Cerebellar cortex (tissue), 1 donor: Measurements from ENCODE around the gene CARD19.
"Not testable (repeated sequence)": the region's sequence is repeated elsewhere in the genome, so short reads cannot be mapped to it uniquely, and the experiment has no call there.

Source experiments
- DNase-seq: peaks from one replicate; pipeline ENCODE4 v3.0.0-alpha.2; 2015; ENCODE audit warnings: low spot score

The CARD19 gene

DNA sequence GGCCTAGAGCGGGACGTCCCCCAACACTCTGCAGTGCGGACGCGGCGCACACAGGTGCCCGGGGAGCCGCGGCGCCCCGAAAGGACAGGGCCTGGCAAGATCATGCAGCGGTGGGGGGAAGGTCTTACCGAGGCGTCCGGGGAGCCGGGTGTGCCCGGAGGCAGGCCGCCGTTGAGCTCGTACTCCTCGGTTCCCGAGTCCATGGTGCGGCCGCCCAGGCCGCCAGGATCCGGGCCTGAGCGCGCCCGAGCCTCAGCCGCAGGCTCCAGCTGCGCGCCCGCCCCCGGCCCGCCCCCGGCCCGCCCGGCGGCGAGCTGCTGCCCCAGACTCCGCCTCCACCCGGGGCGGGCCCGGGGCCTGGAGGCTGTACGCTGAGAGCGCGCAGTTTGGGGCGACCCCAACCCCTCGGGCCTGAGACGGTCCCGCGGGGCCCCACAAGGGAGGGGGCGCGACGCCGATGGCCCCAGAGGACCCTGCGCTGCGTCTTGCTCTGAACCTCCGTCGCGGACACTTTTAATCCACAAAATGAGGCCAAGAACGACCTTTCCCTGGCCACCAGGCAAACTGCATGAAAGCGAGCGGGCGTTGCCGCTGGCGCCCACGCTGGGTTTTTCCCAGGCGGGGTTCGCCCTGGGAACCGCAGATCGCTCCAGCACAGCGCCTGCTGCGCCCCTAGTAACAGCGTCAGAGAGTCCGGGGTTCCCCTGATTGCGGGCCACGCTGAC is 38.2 kb downstream of the CARD19 start, which contains the start of gene NINJ1:
TSS of gene NINJ1 (minus strand) at position 237 of the 725 bp plus-strand sequence. CDS start at position 203, 34 bp downstream.
- DNase-seq: no peak

DNA sequence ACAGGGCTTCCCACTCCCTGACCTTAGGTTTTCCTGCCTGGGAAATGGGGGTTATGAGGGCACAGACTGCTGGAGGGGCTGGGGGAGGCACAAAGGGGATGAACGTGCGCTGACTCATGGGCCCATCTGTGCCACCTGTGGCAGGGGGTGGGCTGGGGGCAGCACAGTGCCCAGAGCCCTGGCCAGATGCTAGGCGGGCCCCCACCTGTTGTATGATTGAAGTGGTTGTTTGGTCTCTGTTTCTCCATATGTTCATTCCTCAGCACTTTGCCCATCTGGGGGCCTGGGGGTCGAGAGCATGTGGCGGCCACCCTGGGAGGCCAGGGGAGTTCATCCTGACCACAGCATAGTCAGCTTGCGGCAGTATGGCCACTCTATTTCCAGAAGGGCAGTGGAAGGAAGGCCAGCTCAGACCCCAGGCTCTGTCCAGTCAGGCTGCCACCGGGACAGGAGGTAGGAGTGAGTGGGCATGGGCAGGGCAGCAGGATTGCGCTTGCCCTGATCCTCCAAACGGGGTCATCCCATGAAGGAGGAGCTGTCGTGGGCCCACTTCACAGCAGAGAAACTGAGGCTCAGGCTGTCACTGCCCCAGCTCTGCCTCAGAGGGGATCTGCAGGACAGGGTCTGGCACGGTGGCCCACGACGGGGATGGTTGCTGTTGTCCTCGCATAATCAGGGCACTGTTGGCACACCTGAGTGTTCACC is 38.9 kb downstream of the CARD19 start:
- no peak for DNase-seq

GRCh38 chr9:93136011-93136440 is 40.0 kb downstream of the CARD19 start:
- peak; percentile 85 for DNase-seq

DNA sequence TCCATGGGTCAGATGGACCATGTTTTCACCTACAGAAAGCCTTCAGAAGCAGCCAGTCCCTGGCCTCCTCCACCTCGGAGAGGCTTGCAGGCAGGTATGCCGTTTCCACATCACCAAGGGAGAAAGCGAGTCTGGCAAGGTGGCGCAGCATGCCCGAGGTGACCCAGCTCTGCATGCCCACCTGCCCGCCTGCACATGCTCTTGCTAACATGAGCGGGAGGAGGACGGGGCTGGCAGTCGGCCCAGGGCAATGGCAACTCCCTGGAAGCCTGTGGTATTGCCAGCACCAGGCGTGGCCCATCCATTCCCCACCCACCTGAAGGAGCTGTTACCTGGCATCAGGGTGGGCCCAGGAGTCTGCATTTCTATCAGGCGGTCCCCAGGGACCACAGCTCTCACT is 41.3 kb downstream of the CARD19 start:
- no peak for DNase-seq

GRCh38 chr9:93138171-93138764 is 42.3 kb downstream of the CARD19 start:
- DNase-seq: no peak

DNA sequence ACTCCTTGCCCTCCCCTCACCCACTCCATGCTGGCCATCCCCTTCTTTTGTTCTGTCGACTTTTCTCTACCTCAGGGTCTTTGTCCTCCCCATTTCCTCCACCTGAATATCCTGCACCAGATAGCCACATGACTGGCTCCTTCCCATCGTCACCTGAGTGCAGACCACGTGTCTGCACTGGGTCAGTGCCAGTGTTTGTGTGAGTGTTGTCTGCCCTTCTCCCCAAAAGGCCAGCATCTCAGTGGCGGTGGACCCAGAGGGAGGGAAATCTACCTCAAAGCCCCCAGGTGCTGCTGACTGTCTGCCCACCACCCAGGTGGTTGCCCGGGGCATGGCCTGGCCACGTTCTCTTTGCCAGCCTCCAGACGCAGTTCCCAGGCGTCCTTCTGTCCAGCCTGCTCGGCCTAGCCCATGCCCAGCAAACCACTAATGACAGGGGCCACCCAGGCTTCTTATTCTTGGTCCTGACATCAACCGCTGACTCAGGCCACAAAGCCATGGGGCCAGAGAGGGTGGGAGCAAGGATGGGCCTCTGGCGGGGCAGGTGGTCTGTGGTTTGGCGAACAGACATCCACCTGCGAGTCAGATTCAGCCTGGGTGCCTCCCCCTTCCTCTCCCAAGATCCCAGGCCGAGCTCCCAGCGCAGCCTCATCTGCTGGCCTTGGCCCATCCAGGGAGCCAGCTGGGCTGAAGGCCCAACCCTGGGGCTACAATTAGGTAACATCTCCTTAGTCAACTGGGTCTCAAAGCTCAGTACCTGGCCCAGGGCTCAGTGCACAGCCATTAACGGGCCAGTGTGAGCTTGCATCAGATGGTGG is 43.6 kb downstream of the CARD19 start:
- DNase-seq: no peak

- DNase-seq: no peak
Observed at GRCh38 chr9:93141771-93142483, 45.9 kb downstream of the CARD19 start.

GRCh38 chr9:93143830-93144530 is 48.0 kb downstream of the CARD19 start:
- peak; percentile 74 for DNase-seq

DNA sequence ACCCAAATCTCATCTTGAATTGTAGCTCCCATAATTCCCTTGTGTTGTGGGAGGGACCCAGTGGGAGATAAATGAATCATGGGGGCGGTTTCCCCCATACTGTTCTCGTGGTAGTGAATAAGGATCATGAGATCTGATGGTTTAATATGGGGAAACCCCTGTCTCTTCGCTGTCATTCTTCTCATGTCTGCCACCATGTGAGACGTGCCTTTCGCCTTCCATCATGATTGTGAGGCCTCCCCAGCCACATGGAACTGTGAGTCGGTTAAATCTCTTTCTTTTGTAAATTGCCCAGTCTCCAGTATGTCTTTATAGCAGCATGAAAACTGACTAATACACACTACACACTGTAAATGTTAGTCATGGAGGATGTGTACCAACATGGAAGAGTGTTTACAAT is 50.7 kb downstream of the CARD19 start:
- not testable (repeated sequence) for DNase-seq

DNA sequence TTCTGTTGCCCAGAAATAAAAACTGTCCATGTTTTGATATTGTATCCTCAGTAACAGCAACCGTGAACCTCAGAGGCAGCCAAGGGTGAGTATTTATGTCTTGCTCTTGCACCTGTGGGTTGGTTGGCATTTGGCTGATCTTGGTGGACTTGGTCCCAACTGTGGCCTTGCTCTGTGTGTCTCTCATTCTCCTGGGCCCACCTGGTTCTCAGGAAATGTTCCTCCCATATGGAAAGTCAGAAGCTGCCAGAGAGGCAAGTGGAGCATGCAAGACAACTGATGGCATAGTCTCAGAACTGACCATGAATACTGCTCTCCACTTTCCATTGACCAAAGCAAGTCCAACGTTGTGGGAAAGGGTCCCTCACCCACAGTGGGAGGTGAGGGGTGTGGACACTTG is 51.6 kb downstream of the CARD19 start:
- peak; percentile 60 for DNase-seq

GRCh38 chr9:93148721-93149120 is 52.7 kb downstream of the CARD19 start:
- no peak for DNase-seq

GRCh38 chr9:93149361-93149760 is 53.3 kb downstream of the CARD19 start:
- no peak for DNase-seq

GRCh38 chr9:93151097-93151784 is 55.2 kb downstream of the CARD19 start:
- DNase-seq: no peak

GRCh38 chr9:93154293-93154903 is 58.4 kb downstream of the CARD19 start:
- peak; percentile 54 for DNase-seq

- DNase-seq: peak; percentile 97
Observed at GRCh38 chr9:93155716-93156474, 59.9 kb downstream of the CARD19 start.

- DNase-seq: no peak
Observed at GRCh38 chr9:93156475-93157008, 60.5 kb downstream of the CARD19 start.

DNA sequence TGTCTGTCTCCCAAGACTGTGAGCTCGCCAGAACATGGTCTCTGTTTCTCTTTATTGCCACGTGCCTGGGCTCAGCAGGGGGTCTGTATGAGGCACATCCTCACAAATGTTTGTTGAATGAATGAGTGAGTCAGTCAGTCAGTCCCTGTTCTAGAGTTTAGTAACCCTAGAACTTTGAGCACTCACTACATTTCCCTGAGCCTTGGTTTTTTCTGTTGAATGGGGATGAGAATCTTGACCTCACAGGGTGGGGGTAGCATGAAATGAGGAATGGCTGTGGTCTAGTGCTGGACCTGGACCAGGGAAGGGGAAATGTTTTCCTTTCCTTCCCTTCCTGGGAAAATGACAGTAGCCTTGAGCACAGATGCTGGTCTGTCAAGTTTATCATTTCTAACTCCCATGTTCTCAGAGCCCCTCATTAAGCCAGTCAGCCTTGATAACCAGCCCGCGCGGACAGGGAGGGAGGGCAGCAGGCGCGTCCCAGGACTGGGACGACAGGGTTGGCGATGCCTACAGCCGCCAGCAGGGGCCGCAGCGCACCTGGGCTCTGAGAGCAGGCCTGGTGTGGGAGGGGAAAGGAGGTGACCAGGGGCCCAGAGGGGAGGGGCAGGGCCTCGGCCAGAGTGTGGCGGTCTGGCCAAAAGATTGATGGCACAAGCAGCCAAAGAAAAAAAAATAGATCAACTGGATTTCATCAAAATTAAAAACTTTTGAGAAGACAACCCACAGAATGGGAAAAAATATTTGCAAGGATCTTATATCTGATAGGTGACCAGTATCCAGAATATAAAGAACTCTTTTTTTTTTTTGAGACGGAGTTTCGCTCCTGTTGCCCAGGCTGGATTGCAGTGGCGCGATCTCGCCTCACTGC is 63.8 kb downstream of the CARD19 start:
- peak; percentile 87 for DNase-seq
